Stimulated activated CD4-positive, alpha-beta T cell treated with anti-CD3 and anti-CD28 coated beads, Interleukin-15, amount 100 ng/mL, for 48 hours (primary cell): ENCODE measurements around the gene DRAM1.
"Not testable (repeated sequence)": the region's sequence is repeated elsewhere in the genome, so short reads cannot be mapped to it uniquely, and the experiment has no call there.

ENCODE experiments used
- DNase-seq, 2 donors: peaks; one replicate each; pipeline ENCODE4 v3.0.0-alpha.2; 2020; ENCODE audit warnings: low read depth in 2 of 2

Gene DRAM1

DNA sequence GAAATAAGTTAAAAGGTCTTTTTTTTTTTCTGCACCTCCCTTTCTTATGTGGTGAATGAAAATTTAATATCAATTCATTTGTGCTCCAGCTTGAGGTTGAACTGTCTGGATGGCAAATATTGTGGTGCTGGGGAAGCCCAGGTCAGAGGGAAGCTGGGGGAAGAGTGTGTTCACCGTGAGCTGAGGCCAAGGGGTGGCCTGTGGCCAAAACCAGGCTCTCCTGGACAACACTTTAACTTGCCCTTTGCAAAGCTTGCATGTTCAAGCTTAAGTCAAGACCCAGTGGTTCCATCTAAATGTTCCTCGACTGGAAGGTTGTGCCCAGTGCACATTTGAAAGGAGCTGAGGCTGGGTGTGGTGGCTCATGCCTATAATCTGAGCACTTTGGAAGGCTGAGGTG lies 28.8 kb downstream of the DRAM1 start:
- no peak for DNase-seq

DNA sequence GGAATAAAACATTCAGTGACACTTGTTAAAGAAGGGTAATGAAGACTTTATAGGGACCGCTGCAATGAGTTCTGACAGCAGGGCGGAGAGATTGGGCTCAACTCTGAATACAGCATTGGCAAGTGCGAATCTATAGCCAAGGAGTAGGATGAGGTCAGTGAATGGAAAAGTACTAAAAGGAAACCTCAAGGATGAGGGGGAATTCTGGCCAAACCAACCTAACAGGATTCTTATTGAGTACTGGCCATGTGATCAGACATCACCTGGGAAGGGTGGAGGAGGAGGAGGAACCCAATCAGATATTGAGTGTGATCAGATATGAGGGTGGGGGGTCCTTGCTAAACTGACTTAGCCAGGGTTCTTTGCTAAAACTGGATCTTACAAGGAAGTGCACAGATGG lies 31.0 kb downstream of the DRAM1 start:
- no peak for DNase-seq

DNA sequence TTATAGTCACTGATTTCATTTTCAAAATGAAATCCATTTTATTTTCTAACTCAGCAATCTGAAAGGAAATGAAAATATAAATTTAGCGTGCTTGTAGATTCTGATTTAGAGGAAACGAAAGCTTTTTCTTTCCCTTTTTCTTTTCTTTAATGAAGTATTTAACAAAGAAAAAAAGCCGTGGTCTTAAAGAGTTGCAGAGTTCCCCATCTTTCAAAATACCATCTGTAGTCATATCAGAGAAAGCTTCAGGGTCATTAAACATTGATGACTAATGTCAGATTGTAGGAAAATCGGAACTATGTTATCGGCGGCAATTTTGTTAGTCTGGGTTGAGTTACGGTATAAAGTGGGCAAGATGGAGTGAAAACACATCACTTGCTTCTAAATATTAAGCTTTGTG lies 32.3 kb downstream of the DRAM1 start:
- no peak for DNase-seq

DNA sequence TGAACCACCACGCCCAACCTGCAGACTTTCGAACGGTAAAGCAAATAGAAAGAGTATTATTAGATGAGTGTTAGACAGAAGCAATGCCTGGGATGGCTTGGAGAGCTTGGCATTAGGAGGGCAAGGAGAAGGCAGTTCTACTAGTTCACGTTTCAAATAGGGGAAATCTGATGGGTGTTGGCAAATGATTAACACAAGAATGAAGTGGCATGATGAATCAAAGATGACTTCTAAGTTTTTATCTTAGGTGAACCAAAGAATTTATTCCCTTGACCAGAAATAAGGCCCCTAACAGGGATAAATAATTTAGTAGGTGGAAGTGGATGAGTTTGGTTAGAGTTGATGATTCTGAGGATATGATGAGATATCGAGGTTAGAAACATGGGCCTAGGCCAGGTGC lies 38.5 kb downstream of the DRAM1 start:
- no peak for DNase-seq

DNA sequence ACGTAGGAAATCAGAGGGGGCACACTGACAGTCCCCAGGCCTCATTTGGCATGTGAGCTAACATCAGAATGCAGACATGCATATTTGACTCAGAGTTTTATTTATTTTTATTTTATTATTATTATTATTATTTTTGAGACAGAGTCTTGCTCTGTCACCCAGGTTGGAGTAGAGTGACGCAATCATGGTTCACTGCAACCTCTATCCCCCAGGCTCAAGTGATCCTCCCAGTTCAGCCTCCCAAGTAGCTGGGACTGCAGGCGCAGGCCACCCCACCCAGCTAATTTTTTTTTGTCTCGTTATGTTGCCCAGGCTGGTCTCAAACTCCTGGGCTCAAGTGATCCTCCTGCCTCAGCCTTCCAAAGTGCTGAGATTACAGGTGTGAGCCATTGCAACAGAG lies 41.4 kb downstream of the DRAM1 start:
- DNase-seq, result not testable (repeated sequence)

DNA sequence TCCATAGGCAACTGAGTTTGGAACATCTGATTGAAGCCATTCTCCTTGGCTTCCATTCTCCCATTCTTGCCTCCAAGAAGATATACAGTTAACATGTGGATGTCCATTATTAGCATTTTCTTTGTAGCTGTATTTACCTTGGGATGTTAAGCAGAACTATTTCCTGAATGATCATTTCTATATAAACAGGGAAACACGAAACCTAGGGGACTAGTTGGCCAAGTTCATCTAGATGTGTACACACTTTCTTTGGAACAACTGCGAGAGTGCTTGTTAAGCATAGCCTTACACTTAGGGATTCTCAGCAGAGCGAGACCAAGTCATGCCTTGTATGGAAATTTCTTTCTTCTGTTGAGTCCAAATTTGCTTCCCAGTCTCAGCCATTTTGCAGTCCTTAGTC lies 42.1 kb downstream of the DRAM1 start:
- no peak for DNase-seq

DNA sequence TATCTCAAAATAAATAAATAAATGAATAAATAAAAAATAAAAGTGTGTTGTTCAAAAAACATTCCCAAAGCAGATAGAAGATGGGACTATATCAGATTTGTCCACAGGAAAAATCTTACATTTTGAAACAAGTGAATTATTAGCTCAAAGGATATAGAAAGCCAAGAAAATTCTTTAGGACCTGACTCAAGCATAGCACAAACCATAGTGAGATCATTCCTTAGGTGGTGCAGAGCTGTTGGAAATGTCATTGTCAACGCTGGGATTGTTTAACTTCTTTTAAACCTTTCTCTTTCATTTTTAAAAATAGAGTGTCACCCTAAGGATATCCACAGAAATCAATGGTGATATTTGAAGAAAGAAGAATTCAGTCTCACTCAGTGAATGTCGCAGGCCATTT lies 43.5 kb downstream of the DRAM1 start:
- no peak for DNase-seq

DNA sequence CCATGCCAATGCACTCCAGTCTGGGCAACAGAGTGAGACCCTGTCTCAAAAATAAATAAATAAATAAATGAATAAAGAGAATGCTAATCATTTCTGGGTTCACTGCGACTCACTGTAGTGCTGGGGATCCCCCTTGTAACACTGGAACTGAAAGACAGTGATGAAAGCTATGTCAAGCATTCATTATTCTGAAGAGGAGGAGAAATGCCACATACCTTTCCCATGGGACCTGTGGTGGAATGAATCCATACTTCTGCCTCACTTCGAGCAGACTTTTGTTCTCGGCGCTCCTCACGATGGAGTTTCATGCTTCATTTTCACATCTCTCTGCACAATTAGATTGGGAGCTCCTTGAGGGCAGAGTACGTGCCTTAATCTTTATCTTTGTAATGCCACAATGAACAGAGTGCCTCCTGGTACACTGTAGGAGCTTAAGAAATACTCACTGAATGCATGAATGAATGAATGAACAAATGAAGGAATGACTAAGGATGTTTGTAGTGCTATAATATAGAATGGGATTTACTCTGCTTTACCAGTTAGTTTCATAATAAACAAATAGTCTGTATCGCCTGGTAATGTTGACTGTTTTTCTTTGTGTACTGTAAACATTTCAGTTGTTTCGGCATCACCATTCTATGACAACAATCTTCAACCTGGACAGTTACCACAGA lies 45.8 kb downstream of the DRAM1 start:
- no peak for DNase-seq

DNA sequence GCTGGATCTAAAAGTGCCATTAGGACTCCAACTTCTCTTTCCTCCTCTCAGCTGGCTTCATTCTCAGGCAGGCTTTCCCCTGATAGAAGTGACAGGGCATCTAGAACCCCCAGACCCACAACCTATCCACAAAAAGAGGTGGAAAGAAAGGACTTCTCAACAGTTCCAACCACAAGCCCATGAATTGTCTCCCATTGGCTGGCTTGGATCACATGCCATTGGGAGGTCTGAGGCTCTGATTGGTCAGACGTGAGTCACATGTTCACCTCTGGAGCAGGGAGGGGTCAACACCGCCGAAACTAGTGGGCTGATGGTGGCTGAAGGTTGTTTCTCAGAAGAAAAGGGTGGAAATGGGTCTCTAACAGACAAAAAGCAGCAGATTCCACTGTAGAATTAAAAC lies 47.2 kb downstream of the DRAM1 start:
- DNase-seq, result no peak

DNA sequence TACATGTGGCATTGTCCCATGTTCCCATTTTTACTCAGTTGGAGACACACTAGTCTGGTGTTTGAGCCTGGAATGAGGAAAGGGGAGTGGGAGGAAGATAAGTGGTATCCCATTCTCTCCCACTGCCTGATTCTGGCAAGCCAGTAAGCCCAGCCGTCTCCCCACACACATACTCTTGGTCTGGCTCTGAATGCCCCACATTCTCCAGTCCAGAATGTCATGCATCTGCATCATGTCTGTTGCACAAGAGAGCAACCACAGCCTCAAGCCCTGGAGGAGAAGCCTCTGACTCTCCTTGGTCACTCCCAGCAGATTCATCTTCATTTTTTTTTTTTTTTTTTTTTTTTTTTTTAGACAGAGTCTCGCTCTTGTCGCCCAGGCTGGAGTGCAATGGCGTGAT lies 48.0 kb downstream of the DRAM1 start:
- DNase-seq, result no peak

DNA sequence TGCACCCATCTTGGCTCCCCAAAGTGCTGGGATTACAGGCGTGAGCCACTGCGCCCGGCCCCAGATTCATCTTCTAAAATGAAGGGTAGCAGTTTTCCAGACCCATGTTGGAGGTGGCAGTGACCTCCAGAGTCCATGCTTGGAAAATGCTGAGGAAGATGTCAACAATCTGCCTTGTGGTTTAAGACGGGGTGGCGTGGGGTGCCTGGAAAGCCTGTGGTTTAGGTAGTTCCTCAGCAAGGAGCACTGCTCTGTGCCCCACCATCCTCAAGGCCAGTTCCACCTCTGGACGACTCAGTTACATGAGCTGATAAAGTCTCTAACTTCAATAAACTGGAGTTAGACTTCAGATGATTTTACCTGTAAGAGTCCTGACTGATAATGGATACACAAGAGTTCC lies 48.6 kb downstream of the DRAM1 start:
- DNase-seq, result no peak

DNA sequence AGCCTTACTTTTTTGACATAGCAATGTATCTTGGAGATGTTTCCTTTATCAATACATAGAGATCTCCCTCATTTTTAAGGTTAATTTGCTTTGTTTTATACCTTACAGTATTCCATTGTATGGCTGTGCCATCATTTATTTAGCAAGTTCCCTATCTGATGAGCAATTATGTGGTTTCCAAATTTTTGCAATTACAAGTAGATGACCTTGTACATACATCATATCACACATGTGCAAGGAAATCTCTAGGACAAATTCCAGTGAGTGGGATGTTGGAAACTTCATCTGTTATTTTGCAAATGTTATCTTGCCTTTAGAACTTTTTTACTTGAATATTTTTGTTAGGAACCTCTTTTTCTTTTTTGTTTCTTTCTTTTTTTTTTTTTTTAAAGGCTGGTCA lies 49.7 kb downstream of the DRAM1 start:
- no peak for DNase-seq

DNA sequence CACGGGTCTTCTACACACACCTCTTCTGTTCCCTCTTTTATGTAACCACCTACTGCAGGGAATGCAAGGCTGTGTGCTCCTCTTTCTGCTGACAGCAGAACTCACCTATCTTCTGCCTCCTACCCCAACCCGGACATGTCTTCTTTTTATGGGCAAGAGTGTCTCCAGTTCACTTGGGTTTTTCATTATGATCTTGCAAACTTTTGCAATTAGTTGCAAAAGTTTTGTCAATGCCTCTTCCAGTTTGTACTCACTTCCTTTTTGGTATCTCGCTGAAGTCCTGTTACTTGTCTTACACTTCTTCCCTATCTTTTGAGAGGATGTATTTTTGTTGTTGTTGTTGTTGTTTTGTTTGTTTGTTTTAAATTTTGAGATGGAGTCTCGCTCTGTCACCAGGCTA lies 50.6 kb downstream of the DRAM1 start:
- no peak for DNase-seq

DNA sequence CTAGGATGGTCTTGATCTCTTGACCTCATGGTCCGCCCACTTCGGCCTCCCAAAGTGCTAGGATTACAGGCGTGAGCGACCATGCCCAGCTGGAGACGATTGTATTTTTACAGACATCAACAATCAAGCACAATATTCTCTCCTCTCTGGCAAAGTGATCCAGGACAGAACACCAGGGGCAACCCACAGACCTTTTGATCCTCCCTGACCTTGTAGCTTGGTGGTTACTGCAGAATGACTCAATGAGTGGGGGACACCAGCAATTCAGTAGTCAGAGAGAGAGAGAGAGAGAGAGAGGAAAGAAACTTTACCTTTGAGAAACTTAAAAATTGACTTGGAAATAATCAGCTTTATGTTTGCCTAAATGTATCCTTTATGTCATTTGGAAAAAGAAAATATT lies 51.2 kb downstream of the DRAM1 start:
- DNase-seq, result no peak

DNA sequence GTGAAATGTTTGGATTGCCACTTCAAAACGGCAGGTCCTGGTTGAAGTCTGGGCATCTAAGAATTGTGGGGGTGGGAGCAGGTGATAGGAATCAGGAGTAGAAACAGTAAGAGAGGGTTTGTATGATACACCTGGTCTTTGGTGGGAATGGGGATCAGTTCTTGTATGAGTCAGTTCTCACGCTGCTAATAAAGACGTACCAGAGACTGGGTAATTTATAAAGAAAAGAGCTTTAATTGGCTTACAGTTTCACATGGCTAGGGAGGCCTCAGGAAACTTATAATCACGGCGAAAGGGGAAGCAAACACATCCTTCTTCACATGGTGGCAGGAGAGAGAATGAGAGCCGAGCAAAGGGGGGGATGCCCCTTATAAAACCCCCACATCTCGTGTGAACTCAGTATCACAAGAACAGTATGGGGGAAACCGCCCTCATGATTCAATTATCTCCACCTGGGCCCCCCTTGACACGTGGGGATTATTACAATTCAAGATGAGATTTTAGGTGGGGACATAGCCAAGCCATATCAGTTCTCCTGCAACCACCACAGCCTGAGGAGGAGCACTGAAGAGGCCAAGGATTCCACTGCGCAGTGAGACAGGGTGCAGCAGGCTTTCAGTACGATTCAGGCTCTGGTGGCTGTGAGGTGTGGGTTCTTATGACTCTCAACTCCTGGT lies 52.1 kb downstream of the DRAM1 start:
- no peak for DNase-seq

DNA sequence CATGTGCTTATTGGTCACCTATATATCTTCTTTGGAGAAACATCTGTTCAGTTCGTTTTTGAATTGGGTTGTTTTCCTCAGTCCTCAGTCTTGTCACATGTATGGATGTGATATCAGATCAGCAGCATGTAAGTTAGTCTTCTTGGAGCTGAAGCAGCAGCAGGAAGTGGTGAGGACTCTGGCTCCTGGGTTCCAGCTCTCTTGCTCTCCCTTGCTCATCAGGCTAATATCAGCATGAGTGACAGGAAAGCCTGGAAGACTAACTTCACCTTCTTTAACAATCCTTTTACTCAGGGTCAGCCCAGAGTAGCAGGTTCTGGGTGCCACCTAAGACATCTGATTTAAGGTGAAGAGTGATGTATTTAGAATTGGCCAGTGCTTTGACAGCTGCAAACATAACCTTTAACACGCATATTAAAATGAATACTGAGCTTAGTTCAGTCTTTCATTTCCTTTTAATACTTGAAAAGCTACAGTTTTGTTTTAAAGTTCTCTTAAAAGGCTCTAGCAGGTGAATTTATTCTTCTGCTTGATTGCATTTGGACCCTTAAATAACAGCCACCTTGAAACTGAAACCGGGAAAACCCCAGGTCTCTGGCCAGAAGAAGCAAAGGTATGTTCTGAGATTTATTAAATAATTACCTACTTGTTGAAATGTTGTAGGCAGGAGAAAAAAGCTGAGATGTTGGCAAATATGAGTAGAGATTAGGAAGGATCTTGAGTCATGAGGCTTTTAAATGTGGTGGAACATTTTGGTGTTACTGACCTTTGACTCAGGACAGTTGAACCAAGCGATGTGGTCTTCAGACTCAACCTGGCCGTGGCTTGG lies 54.3 kb downstream of the DRAM1 start:
- DNase-seq, result no peak

DNA sequence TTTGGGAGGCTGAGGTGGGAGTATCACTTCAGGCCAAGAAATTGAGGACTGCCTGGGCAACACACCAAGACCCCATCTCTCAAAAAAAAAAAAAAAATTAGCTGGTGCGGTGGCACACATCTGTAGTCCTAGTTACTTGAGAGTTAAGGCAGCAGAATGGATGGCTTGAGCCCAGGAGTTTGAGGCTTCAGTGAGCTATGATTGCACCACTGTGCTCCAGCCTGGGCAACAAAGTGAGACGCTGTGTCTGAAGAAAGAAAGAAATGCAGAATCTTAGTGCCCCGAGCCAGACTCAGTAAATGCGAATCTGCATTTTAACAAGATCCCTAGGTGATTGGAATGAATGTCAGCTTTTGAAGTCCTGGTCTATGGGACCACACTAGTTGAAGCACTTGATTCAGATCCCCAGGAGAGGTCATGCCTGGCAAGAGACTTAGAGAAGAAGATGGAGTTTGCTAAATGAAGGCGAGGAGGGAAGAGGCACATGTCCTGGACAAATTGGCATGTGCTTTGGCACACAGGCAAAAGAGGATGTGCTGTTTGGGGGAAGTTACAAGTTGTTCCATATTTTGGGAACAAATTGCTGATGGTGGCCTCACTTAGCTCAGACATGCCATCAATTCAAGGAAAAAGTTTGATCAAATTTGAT lies 56.6 kb downstream of the DRAM1 start:
- no peak for DNase-seq

DNA sequence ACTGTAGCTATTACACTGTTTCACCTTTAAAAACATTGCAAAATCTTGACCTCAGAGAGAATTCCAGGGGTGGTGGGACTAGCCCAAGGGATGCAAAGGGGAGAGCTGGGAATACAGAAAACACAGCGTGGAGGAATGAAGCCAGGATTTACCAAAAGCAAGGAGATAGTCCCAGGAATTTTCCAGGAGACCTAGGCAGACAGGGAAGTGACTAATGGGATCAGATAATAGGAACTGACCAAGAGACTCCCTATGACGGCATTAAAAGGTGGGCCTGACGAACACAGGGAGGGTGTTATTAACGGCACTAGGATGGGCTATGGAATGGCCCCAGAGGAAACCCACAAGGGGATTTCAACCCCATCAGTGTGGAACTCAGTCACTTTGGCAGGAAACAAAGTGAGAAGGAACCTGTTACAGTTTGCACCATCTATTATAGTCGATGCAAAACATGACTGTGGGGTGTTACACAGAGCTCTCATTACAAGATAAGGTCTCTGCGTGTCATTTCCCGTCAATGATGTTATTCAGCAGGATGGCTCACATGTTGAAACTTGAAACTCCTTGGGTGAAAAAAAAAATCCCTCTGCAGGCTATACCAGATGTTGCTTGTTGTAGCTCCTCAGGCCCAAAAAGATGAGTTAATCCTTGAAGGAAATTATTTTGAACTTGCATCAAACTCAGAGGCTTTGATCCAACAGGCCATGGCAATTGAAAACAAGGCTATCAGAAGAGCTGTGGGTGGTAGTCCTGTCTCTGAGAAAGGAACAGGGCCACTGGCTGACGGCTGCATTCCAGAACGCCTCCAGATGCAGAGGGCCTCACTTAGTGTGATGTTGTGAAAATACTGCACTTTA lies 58.7 kb downstream of the DRAM1 start:
- DNase-seq, result peak; percentile 2 to 17

DNA sequence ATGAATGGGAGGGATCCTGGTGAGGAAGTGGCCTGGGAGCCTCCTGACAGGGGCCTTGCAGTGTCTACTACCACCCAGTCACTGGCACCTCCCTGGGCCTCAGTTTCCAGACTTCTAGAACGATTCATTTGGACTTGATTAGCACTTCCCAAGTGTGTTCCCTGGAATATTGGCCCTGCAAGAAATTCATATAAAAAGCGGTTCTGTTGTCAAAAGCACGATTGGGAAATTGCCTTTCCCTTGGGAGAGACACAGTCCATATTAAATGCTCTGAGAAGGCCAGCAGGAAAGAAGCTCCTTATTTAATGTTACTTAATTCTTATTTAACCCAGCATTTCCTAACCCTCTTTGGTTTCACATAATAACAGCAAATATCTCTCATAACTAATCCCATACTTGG lies 61.9 kb downstream of the DRAM1 start:
- no peak for DNase-seq

DNA sequence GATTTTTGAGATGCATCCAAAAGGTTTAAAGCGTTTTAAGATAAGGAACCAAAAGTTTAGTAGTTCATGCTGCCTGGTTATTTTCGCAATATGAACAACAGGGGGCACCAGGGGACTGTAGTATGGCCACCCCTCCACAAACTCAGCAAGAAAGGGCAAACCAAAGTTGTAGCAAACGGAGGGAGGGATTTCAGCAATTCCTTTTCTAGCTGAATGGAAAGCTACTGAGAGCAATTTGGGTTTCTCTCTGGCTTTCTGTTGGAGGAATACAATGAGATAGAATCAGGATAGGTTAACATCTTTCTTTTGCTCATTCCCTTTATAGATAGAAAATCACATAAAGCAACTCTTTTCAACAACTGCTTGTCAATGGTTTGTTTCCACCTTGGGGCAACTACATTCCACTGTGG lies 62.5 kb downstream of the DRAM1 start:
- DNase-seq, result peak; percentile 17 to 22

DNA sequence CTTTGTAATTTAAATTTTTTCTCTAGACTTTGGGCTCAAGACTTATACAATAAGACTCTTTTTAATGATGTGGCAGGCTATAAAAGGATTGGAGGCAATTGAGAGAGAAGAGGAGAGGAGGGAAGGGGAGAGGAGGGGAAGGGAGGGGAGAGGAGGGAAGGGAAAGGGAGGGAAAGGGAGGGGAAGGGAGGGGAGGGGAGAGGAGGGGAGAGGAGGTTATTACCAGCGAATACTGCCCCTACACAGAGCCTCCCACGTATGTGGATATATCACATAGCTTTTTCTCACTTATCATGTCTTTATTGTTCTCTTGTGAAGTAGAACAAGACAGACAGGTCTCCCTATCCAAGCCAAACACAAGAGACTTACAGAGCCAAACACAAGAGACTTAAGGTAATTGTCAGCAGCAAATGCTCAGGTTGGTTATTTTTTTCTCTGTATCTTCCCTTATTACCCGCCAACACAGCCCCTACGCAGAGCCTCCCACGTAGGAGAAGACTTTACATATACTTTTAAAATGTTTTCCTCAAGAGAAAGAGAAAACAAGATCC lies 63.1 kb downstream of the DRAM1 start:
- DNase-seq, result no peak
